ENCODE data around the gene ACSM3.

Gene ACSM3

GRCh38 chr16:20807862-20808261 is 44.0 kb downstream of the ACSM3 start:
- no peak overlapping the region; the same call in 1 of the 2 replicates for H3K9ac ChIP-seq (ENCODE audit: low read depth, low read length)
- H3K4me3 ChIP-seq (ENCODE audit: low read length) = peak overlapping the region; percentile 98; the same call in 1 of the 2 replicates
- no peaks in the 10 kb centered on the region for H3K4me1 ChIP-seq (ENCODE audit: insufficient read depth, low read length)
- H3K36me3 ChIP-seq (ENCODE audit: insufficient read depth, low read depth, low read length) = no peaks in the 10 kb centered on the region
- H3K27me3 ChIP-seq (ENCODE audit: insufficient read depth, low read length) = no peaks in the 10 kb centered on the region
- no peak overlapping the region for H3K27ac ChIP-seq (ENCODE audit: low read length)
- no peaks in the 10 kb centered on the region for H3K9me3 ChIP-seq (ENCODE audit: insufficient read depth, low read depth, low read length)

- Histone ChIP-seq H3K27me3 (ENCODE audit: insufficient read depth, low read length) (no peaks in the 10 kb centered on the region), H3K9ac (ENCODE audit: low read depth, low read length) (no peak overlapping the region), H3K27ac (ENCODE audit: low read length) (no peak overlapping the region), H3K36me3 (ENCODE audit: insufficient read depth, low read depth, low read length) (peaks cover 28% of the 10 kb centered on the region), H3K9me3 (ENCODE audit: insufficient read depth, low read depth, low read length) (no peaks in the 10 kb centered on the region), H3K4me1 (ENCODE audit: insufficient read depth, low read length) (no peaks in the 10 kb centered on the region), H3K4me3 (ENCODE audit: low read length) (no peak overlapping the region)
Observed at GRCh38 chr16:20811889-20812439, 48.1 kb downstream of the ACSM3 start.

GRCh38 chr16:20812510-20812909 is 48.7 kb downstream of the ACSM3 start:
- Histone ChIP-seq H3K27me3 (ENCODE audit: insufficient read depth, low read length) (no peaks in the 10 kb centered on the region), H3K4me3 (ENCODE audit: low read length) (no peak overlapping the region), H3K9ac (ENCODE audit: low read depth, low read length) (no peak overlapping the region), H3K9me3 (ENCODE audit: insufficient read depth, low read depth, low read length) (no peaks in the 10 kb centered on the region), H3K27ac (ENCODE audit: low read length) (no peak overlapping the region), H3K36me3 (ENCODE audit: insufficient read depth, low read depth, low read length) (peaks cover 31% of the 10 kb centered on the region), H3K4me1 (ENCODE audit: insufficient read depth, low read length) (no peaks in the 10 kb centered on the region)

GRCh38 chr16:20814784-20815183 is 51.0 kb downstream of the ACSM3 start:
- Histone ChIP-seq H3K4me3 (ENCODE audit: low read length) (no peak overlapping the region), H3K36me3 (ENCODE audit: insufficient read depth, low read depth, low read length) (peaks cover 39% of the 10 kb centered on the region), H3K9ac (ENCODE audit: low read depth, low read length) (no peak overlapping the region), H3K27me3 (ENCODE audit: insufficient read depth, low read length) (no peaks in the 10 kb centered on the region), H3K27ac (ENCODE audit: low read length) (no peak overlapping the region), H3K4me1 (ENCODE audit: insufficient read depth, low read length) (no peaks in the 10 kb centered on the region), H3K9me3 (ENCODE audit: insufficient read depth, low read depth, low read length) (no peaks in the 10 kb centered on the region)

GRCh38 chr16:20818929-20819585 is 55.2 kb downstream of the ACSM3 start:
- no peak overlapping the region for H3K27ac ChIP-seq (ENCODE audit: low read length)
- H3K4me3 ChIP-seq (ENCODE audit: low read length) = no peak overlapping the region
- no peaks in the 10 kb centered on the region for H3K4me1 ChIP-seq (ENCODE audit: insufficient read depth, low read length)
- H3K9ac ChIP-seq (ENCODE audit: low read depth, low read length) = no peak overlapping the region
- no peaks in the 10 kb centered on the region for H3K9me3 ChIP-seq (ENCODE audit: insufficient read depth, low read depth, low read length)
- H3K36me3 ChIP-seq (ENCODE audit: insufficient read depth, low read depth, low read length) = peaks cover 45% of the 10 kb centered on the region
- H3K27me3 ChIP-seq (ENCODE audit: insufficient read depth, low read length) = no peaks in the 10 kb centered on the region

GRCh38 chr16:20821682-20822081 is 57.9 kb downstream of the ACSM3 start:
- Histone ChIP-seq H3K4me1 (ENCODE audit: insufficient read depth, low read length) (no peaks in the 10 kb centered on the region), H3K9me3 (ENCODE audit: insufficient read depth, low read depth, low read length) (no peaks in the 10 kb centered on the region), H3K27me3 (ENCODE audit: insufficient read depth, low read length) (no peaks in the 10 kb centered on the region), H3K27ac (ENCODE audit: low read length) (no peak overlapping the region), H3K36me3 (ENCODE audit: insufficient read depth, low read depth, low read length) (peaks cover 43% of the 10 kb centered on the region), H3K4me3 (ENCODE audit: low read length) (no peak overlapping the region), H3K9ac (ENCODE audit: low read depth, low read length) (no peak overlapping the region)

- peaks cover 46% of the 10 kb centered on the region for H3K36me3 ChIP-seq (ENCODE audit: insufficient read depth, low read depth, low read length)
- H3K9me3 ChIP-seq (ENCODE audit: insufficient read depth, low read depth, low read length) = no peaks in the 10 kb centered on the region
- H3K4me3 ChIP-seq (ENCODE audit: low read length) = no peak overlapping the region
- no peak overlapping the region for H3K27ac ChIP-seq (ENCODE audit: low read length)
- H3K9ac ChIP-seq (ENCODE audit: low read depth, low read length) = no peak overlapping the region
- no peaks in the 10 kb centered on the region for H3K4me1 ChIP-seq (ENCODE audit: insufficient read depth, low read length)
- no peaks in the 10 kb centered on the region for H3K27me3 ChIP-seq (ENCODE audit: insufficient read depth, low read length)
Observed at GRCh38 chr16:20822521-20823325, 58.9 kb downstream of the ACSM3 start.

GRCh38 chr16:20826039-20826566 is 62.3 kb downstream of the ACSM3 start:
- no peaks in the 10 kb centered on the region for H3K27me3 ChIP-seq (ENCODE audit: insufficient read depth, low read length)
- no peaks in the 10 kb centered on the region for H3K9me3 ChIP-seq (ENCODE audit: insufficient read depth, low read depth, low read length)
- peaks cover 55% of the 10 kb centered on the region for H3K36me3 ChIP-seq (ENCODE audit: insufficient read depth, low read depth, low read length)
- no peaks in the 10 kb centered on the region for H3K4me1 ChIP-seq (ENCODE audit: insufficient read depth, low read length)
- H3K27ac ChIP-seq (ENCODE audit: low read length) = no peak overlapping the region
- no peak overlapping the region for H3K4me3 ChIP-seq (ENCODE audit: low read length)
- no peak overlapping the region for H3K9ac ChIP-seq (ENCODE audit: low read depth, low read length)

- no peak overlapping the region for H3K4me3 ChIP-seq (ENCODE audit: low read length)
- no peaks in the 10 kb centered on the region for H3K4me1 ChIP-seq (ENCODE audit: insufficient read depth, low read length)
- no peak overlapping the region for H3K27ac ChIP-seq (ENCODE audit: low read length)
- no peaks in the 10 kb centered on the region for H3K27me3 ChIP-seq (ENCODE audit: insufficient read depth, low read length)
- H3K9me3 ChIP-seq (ENCODE audit: insufficient read depth, low read depth, low read length) = no peaks in the 10 kb centered on the region
- H3K36me3 ChIP-seq (ENCODE audit: insufficient read depth, low read depth, low read length) = peaks cover 58% of the 10 kb centered on the region
- no peak overlapping the region for H3K9ac ChIP-seq (ENCODE audit: low read depth, low read length)
Observed at GRCh38 chr16:20829536-20829935, 65.7 kb downstream of the ACSM3 start.

- H3K4me3 ChIP-seq (ENCODE audit: low read length) = no peak overlapping the region
- no peaks in the 10 kb centered on the region for H3K9me3 ChIP-seq (ENCODE audit: insufficient read depth, low read depth, low read length)
- peaks cover 56% of the 10 kb centered on the region for H3K36me3 ChIP-seq (ENCODE audit: insufficient read depth, low read depth, low read length)
- no peaks in the 10 kb centered on the region for H3K4me1 ChIP-seq (ENCODE audit: insufficient read depth, low read length)
- no peak overlapping the region for H3K27ac ChIP-seq (ENCODE audit: low read length)
- no peak overlapping the region for H3K9ac ChIP-seq (ENCODE audit: low read depth, low read length)
- H3K27me3 ChIP-seq (ENCODE audit: insufficient read depth, low read length) = no peaks in the 10 kb centered on the region
Observed at GRCh38 chr16:20830372-20830771, 66.6 kb downstream of the ACSM3 start.

GRCh38 chr16:20833086-20833485 is 69.3 kb downstream of the ACSM3 start:
- H3K27ac ChIP-seq (ENCODE audit: low read length) = no peak overlapping the region
- no peaks in the 10 kb centered on the region for H3K4me1 ChIP-seq (ENCODE audit: insufficient read depth, low read length)
- H3K9me3 ChIP-seq (ENCODE audit: insufficient read depth, low read depth, low read length) = peaks cover 10% of the 10 kb centered on the region; the same call in 1 of the 2 replicates
- H3K4me3 ChIP-seq (ENCODE audit: low read length) = no peak overlapping the region
- no peaks in the 10 kb centered on the region for H3K27me3 ChIP-seq (ENCODE audit: insufficient read depth, low read length)
- H3K36me3 ChIP-seq (ENCODE audit: insufficient read depth, low read depth, low read length) = peaks cover 44% of the 10 kb centered on the region
- no peak overlapping the region for H3K9ac ChIP-seq (ENCODE audit: low read depth, low read length)
